Raji (cell line): ENCODE results near the gene CBLL1.

ENCODE experiments used
- POLR2A ChIP-seq: IDR thresholded peaks from 2 replicates; pipeline ENCODE4 v1.6.1; 2011; ENCODE audit warnings: low read depth, low read length, control low read depth; ENCODE audit not compliant: insufficient read depth

The CBLL1 gene

GRCh38 chr7:107743567-107744344 is at the start of gene CBLL1:
Gene CBLL1 (plus strand): TSS chr7:107744142. CDS start chr7:107744164, 22 bp downstream.
- peak; percentile 85 for TF ChIP-seq POLR2A

GRCh38 chr7:107694386-107694785 is 49.6 kb upstream of the CBLL1 start:
- TF ChIP-seq POLR2A: no peak

- no peak for TF ChIP-seq POLR2A
Measured at GRCh38 chr7:107696330-107696946, 47.5 kb upstream of the CBLL1 start.

- TF ChIP-seq POLR2A: no peak
Measured at GRCh38 chr7:107697321-107698049, 46.5 kb upstream of the CBLL1 start.

- no peak for TF ChIP-seq POLR2A
Measured at GRCh38 chr7:107700570-107700969, 43.4 kb upstream of the CBLL1 start.

GRCh38 chr7:107701191-107701590 is 42.8 kb upstream of the CBLL1 start:
- no peak for TF ChIP-seq POLR2A

- no peak for TF ChIP-seq POLR2A
Measured at GRCh38 chr7:107703219-107703618, 40.7 kb upstream of the CBLL1 start.

- no peak for TF ChIP-seq POLR2A
Measured at GRCh38 chr7:107703872-107704271, 40.1 kb upstream of the CBLL1 start.

- TF ChIP-seq POLR2A: no peak
Measured at GRCh38 chr7:107708956-107709355, 35.0 kb upstream of the CBLL1 start.

GRCh38 chr7:107711301-107711700 is 32.6 kb upstream of the CBLL1 start:
- TF ChIP-seq POLR2A: no peak

GRCh38 chr7:107712025-107712424 is 31.9 kb upstream of the CBLL1 start:
- TF ChIP-seq POLR2A: no peak

GRCh38 chr7:107712896-107713295 is 31.0 kb upstream of the CBLL1 start:
- TF ChIP-seq POLR2A: no peak

- TF ChIP-seq POLR2A: no peak
Measured at GRCh38 chr7:107715531-107715930, 28.4 kb upstream of the CBLL1 start.

- TF ChIP-seq POLR2A: no peak
Measured at GRCh38 chr7:107718456-107719193, 25.3 kb upstream of the CBLL1 start.

- TF ChIP-seq POLR2A: no peak
Measured at GRCh38 chr7:107721286-107721685, 22.7 kb upstream of the CBLL1 start.

- no peak for TF ChIP-seq POLR2A
Measured at GRCh38 chr7:107723255-107723654, 20.7 kb upstream of the CBLL1 start.
